GM18951 (cell line): Measurements from ENCODE around the gene C17orf100.

Experiments
- POLR2A ChIP-seq: IDR thresholded peaks from 4 replicates; pipeline ENCODE4 v1.6.1; 2011; ENCODE audit warnings: mild to moderate bottlenecking; ENCODE audit not compliant: insufficient read length, insufficient read depth; ENCODE audit errors: extremely low read depth
- in situ Hi-C: fragments of 300-500 bp; cut with MboI; formaldehyde crosslinking; loops from one replicate; pipeline ENCODE4 v1.12.0; 2022; ENCODE audit warnings: low sequenced_read_pairs, mixed read lengths, inconsistent platforms; ENCODE audit not compliant: unreplicated experiment

Gene C17orf100

GRCh38 chr17:6670999-6671398, 19.4 kb downstream of the C17orf100 start:
- in situ Hi-C loops = no loop called here
- no peak for TF ChIP-seq POLR2A

- in situ Hi-C loops = no loop called here
- no peak for TF ChIP-seq POLR2A
These were observed 19.9 kb downstream of the C17orf100 start for GRCh38 chr17:6671431-6671830.

- in situ Hi-C loops = no loop called here
- TF ChIP-seq POLR2A = no peak
These were observed 23.0 kb downstream of the C17orf100 start for GRCh38 chr17:6674586-6674985.

- no peak for TF ChIP-seq POLR2A
- in situ Hi-C loops = no loop called here
These were observed 23.8 kb downstream of the C17orf100 start for GRCh38 chr17:6675201-6675825.

- no peak for TF ChIP-seq POLR2A
- in situ Hi-C loops = no loop called here
These were observed 25.2 kb downstream of the C17orf100 start for GRCh38 chr17:6676802-6677157.

- TF ChIP-seq POLR2A = no peak
- in situ Hi-C loops = no loop called here
These were observed 25.7 kb downstream of the C17orf100 start for GRCh38 chr17:6677158-6677831.

- no peak for TF ChIP-seq POLR2A
- in situ Hi-C loops = no loop called here
These were observed 26.4 kb downstream of the C17orf100 start for GRCh38 chr17:6677946-6678345.

GRCh38 chr17:6679241-6679640, 27.7 kb downstream of the C17orf100 start:
- no peak for TF ChIP-seq POLR2A
- in situ Hi-C loops = no loop called here

GRCh38 chr17:6681176-6681575, 29.6 kb downstream of the C17orf100 start:
- in situ Hi-C loops = no loop called here
- TF ChIP-seq POLR2A = no peak

- in situ Hi-C loops = no loop called here
- TF ChIP-seq POLR2A = no peak
These were observed 30.1 kb downstream of the C17orf100 start for GRCh38 chr17:6681671-6682070.

- no peak for TF ChIP-seq POLR2A
- in situ Hi-C loops = no loop called here
These were observed 30.8 kb downstream of the C17orf100 start for GRCh38 chr17:6682339-6682738.

- in situ Hi-C loops = no loop called here
- TF ChIP-seq POLR2A = no peak
These were observed 31.6 kb downstream of the C17orf100 start for GRCh38 chr17:6683081-6683684.

- in situ Hi-C loops = no loop called here
- no peak for TF ChIP-seq POLR2A
These were observed 32.3 kb downstream of the C17orf100 start for GRCh38 chr17:6683730-6684459.

- in situ Hi-C loops = no loop called here
- TF ChIP-seq POLR2A = no peak
These were observed 32.9 kb downstream of the C17orf100 start for GRCh38 chr17:6684460-6684783.
